SK-N-SH (cell line): Measurements from ENCODE around the gene ADRM1. TPM values are rescaled to one million over a fixed set of nuclear protein-coding genes. Genes with fewer than 3 reads are reported as not detected.

ENCODE experiments used
- CTCF ChIA-PET: fragments of 300-600, 350-600 bp; formaldehyde crosslinking; extraction: SDS; loops from one replicate; lab custom pipeline; 2021; lab: Yijun Ruan, JAX
- POLR2A ChIA-PET: fragments of 350-600 bp; sonication (Branson Sonifier 250); formaldehyde crosslinking; extraction: SDS; loops from one replicate; lab custom pipeline; 2020; ENCODE audit warnings: antibody characterized with exemption, inconsistent platforms; lab: Yijun Ruan, JAX
- DNase-seq: peaks from one replicate; pipeline ENCODE4 v3.0.0; 2012
- H2AFZ ChIP-seq: fragments of 200-600 bp; sonication (generic); 2 replicates; pipeline ENCODE4 v1.8.1; 2016; ENCODE audit warnings: antibody characterized with exemption, mild to moderate bottlenecking, low read depth
- H3F3A ChIP-seq: fragments of 200-600 bp; sonication (generic); replicated peaks from 2 replicates; pipeline ENCODE3; 2016; ENCODE audit warnings: antibody characterized with exemption, mild to moderate bottlenecking; ENCODE audit not compliant: insufficient read depth
- H3K27ac ChIP-seq, 2 experiments: fragments of 200-500 bp in 1 of 2; fragments of 200-600 bp in 1 of 2; sonication (Bioruptor generic) in 1 of 2; sonication (generic), shearing (Covaris generic) in 1 of 2; 2 replicates each; pipeline versions ENCODE4 v1.5.1 to v1.6.1; 2014 to 2016; ENCODE audit warnings: low read depth in 2 of 2, inconsistent platforms in 1 of 2, low read length in 1 of 2, mild to moderate bottlenecking in 1 of 2, mixed read lengths in 1 of 2
- H3K27me3 ChIP-seq: fragments of 200-600 bp; sonication (generic), shearing (Covaris generic); 2 replicates; pipeline ENCODE4 v1.6.1; 2016; ENCODE audit warnings: mixed run types; ENCODE audit not compliant: insufficient read depth
- H3K36me3 ChIP-seq, 2 experiments: fragments of 200-500 bp in 1 of 2; fragments of 200-600 bp in 1 of 2; sonication (Bioruptor generic) in 1 of 2; sonication (generic) in 1 of 2; replicated peaks in 1 of 2; 2 replicates each; pipeline versions ENCODE3 to v1.5.1; 2014 to 2016; ENCODE audit warnings: low read length in 1 of 2, mild to moderate bottlenecking in 1 of 2; ENCODE audit not compliant: insufficient read depth in 2 of 2, control insufficient read depth in 1 of 2
- H3K4me1 ChIP-seq, 2 experiments: fragments of 200-500 bp in 1 of 2; fragments of 200-600 bp in 1 of 2; sonication (Bioruptor generic) in 1 of 2; sonication (generic), shearing (Covaris generic) in 1 of 2; 2 replicates each; pipeline versions ENCODE4 v1.5.1 to v1.6.1; 2014 to 2016; ENCODE audit warnings: low read depth in 1 of 2, low read length in 1 of 2, mixed run types in 1 of 2; ENCODE audit not compliant: insufficient read depth in 2 of 2, control insufficient read depth in 1 of 2
- H3K4me2 ChIP-seq: fragments of 200-600 bp; sonication (generic), shearing (Covaris generic); 2 replicates; pipeline ENCODE4 v1.6.1; 2017; ENCODE audit warnings: mixed run types
- H3K4me3 ChIP-seq, 2 experiments: fragments of 200-500 bp in 1 of 2; fragments of 200-600 bp in 1 of 2; sonication (Bioruptor generic) in 1 of 2; sonication (generic), shearing (Covaris generic) in 1 of 2; 2 replicates each; pipeline versions ENCODE4 v1.5.1 to v1.8.1; 2014 to 2016; ENCODE audit warnings: low read depth in 2 of 2, inconsistent platforms in 1 of 2, low read length in 1 of 2, mild to moderate bottlenecking in 1 of 2, mixed read lengths in 1 of 2, moderate library complexity in 1 of 2
- H3K79me2 ChIP-seq: fragments of 200-600 bp; sonication (generic); 2 replicates; pipeline ENCODE4 v1.8.1; 2017; ENCODE audit warnings: mild to moderate bottlenecking; ENCODE audit not compliant: insufficient read depth
- H3K9ac ChIP-seq: fragments of 200-600 bp; sonication (generic); 2 replicates; pipeline ENCODE4 v1.6.1; 2017; ENCODE audit warnings: mixed run types
- H3K9me2 ChIP-seq: fragments of 200-600 bp; sonication (generic); 2 replicates; pipeline ENCODE4 v1.6.1; 2017; ENCODE audit warnings: mixed run types
- H3K9me3 ChIP-seq: fragments of 200-600 bp; sonication (generic); 2 replicates; pipeline ENCODE4 v1.6.1; 2017; ENCODE audit warnings: mixed run types, mild to moderate bottlenecking, moderate library complexity
- H4K20me1 ChIP-seq: fragments of 200-600 bp; sonication (generic); 2 replicates; pipeline ENCODE4 v1.6.1; 2017; ENCODE audit warnings: mild to moderate bottlenecking, mixed run types; ENCODE audit not compliant: insufficient read depth
- FOSL2 ChIP-seq: IDR thresholded peaks from 2 replicates; pipeline ENCODE4 v1.4.0; 2012; ENCODE audit warnings: low read depth, mild to moderate bottlenecking, moderate library complexity, borderline replicate concordance
- GABPA ChIP-seq: IDR thresholded peaks from 2 replicates; pipeline ENCODE4 v1.4.0; 2012; ENCODE audit warnings: low read depth, mild to moderate bottlenecking
- GATA2 ChIP-seq: sonication (generic); formaldehyde crosslinking; IDR thresholded peaks from 2 replicates; pipeline ENCODE4 v1.5.0; 2020; ENCODE audit warnings: mild to moderate bottlenecking, missing genetic modification reagents
- MXI1 ChIP-seq: IDR thresholded peaks from 2 replicates; pipeline ENCODE4 v1.6.1; 2012; ENCODE audit warnings: mild to moderate bottlenecking, low read depth, low read length, improper control_type of control experiment
- NFIC ChIP-seq: IDR thresholded peaks from 2 replicates; pipeline ENCODE4 v1.4.0; 2012; ENCODE audit warnings: borderline replicate concordance
- NRF1 ChIP-seq: IDR thresholded peaks from 2 replicates; pipeline ENCODE4 v1.6.1; 2012; ENCODE audit warnings: low read depth, mild to moderate bottlenecking, low read length
- SMC3 ChIP-seq: IDR thresholded peaks from 2 replicates; pipeline ENCODE4 v1.6.1; 2012; ENCODE audit warnings: low read depth, low read length, improper control_type of control experiment
- TAF1 ChIP-seq: IDR thresholded peaks from 2 replicates; pipeline ENCODE4 v1.6.1; 2012; ENCODE audit warnings: low read depth, mild to moderate bottlenecking, low read length, moderate library complexity, borderline replicate concordance
- TCF12 ChIP-seq: IDR thresholded peaks from 2 replicates; pipeline ENCODE4 v1.4.0; 2012
- YY1 ChIP-seq: IDR thresholded peaks from 2 replicates; pipeline ENCODE4 v1.4.0; 2012; ENCODE audit warnings: low read depth, mild to moderate bottlenecking
- WGBS: methylation state at CpG from one replicate; pipeline ENCODE4 v1.1.6; 2017; ENCODE audit warnings: low lambda C conversion rate; 5-methylcytosine and 5-hydroxymethylcytosine counted together
- polyA plus RNA-seq, 3 experiments: library from polyadenylated mRNA; depleted of rRNA; stranded (reverse); fragments of >200 nt; gene quantifications; 2 replicates each; pipeline ENCODE4 v1.2.3, GENCODE V29; 2012
- TF ChIP-seq, protein P1 (sequence below): fragments of 200-600 bp; sonication (generic); IDR thresholded peaks from 2 replicates; pipeline ENCODE4 v1.6.1; 2017; ENCODE audit warnings: antibody characterized with exemption, mild to moderate bottlenecking, moderate library complexity
- TF ChIP-seq, protein P2 (sequence below): fragments of 150-350 bp; IDR thresholded peaks from 2 replicates; pipeline ENCODE4 v1.6.1; 2017; ENCODE audit warnings: antibody characterized with exemption, low read length, low read depth, borderline replicate concordance
- TF ChIP-seq, protein P3 (sequence below): IDR thresholded peaks from 2 replicates; pipeline ENCODE4 v1.4.0; 2012; ENCODE audit warnings: low read depth

The ADRM1 gene
- polyA plus RNA-seq, 1 of the 3 experiments (the other 2 are of a cell fraction): 142 TPM

DNA sequence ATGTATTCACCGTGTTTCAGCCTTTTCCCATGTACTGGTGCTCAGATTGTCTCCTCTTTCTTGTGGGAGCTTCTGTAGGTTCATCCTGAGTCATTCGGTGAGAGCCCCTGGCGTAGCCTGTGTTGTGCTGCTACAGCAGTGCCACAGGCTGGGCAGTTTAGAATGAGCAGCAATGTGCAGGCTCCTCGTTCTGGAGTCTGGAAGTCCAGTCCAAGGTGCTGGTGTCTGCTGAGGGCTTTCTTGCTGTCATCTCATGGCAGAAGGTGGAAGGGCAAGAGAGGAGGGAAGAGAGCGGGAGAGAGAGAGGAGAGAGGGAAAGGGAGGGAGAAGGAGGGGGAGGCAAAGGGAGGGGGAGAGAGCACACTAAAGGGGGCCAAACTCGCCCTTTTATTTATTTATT, 49.4 kb upstream of the ADRM1 start:
- Histone ChIP-seq H3K9ac (no peak overlapping the region), H3K27ac (no peak overlapping the region), H4K20me1 (peaks cover 74% of the 10 kb centered on the region), H2AFZ (no peak overlapping the region), H3K9me2 (no peaks in the 10 kb centered on the region), H3K9me3 (no peaks in the 10 kb centered on the region), H3F3A (peaks cover 5% of the 10 kb centered on the region), H3K4me3 (no peak overlapping the region), H3K36me3 (peaks cover 0 to 4% of the 10 kb centered on the region in 2 experiments), H3K4me2 (no peak overlapping the region), H3K79me2 (peaks cover 74% of the 10 kb centered on the region), H3K27me3 (no peaks in the 10 kb centered on the region), H3K4me1 (no peaks in the 10 kb centered on the region)
- CTCF ChIA-PET: interaction anchor here (1.0 kb wide), 1 partner anchor 18 kb away, joined by 3 read pairs; no protein-coding TSS in a partner anchor
- 87% methylated on average over 6 of the region's 6 CpGs for WGBS
- POLR2A ChIA-PET: no interaction called here
- DNase-seq: no peak
- TF ChIP-seq NFIC (no peak), TAF1 (no peak), GABPA (no peak), TCF12 (no peak), GATA2 (CRISPR knock-in tag) (no peak), FOSL2 (no peak), MXI1 (no peak)
- TF ChIP-seq, protein P1, sequence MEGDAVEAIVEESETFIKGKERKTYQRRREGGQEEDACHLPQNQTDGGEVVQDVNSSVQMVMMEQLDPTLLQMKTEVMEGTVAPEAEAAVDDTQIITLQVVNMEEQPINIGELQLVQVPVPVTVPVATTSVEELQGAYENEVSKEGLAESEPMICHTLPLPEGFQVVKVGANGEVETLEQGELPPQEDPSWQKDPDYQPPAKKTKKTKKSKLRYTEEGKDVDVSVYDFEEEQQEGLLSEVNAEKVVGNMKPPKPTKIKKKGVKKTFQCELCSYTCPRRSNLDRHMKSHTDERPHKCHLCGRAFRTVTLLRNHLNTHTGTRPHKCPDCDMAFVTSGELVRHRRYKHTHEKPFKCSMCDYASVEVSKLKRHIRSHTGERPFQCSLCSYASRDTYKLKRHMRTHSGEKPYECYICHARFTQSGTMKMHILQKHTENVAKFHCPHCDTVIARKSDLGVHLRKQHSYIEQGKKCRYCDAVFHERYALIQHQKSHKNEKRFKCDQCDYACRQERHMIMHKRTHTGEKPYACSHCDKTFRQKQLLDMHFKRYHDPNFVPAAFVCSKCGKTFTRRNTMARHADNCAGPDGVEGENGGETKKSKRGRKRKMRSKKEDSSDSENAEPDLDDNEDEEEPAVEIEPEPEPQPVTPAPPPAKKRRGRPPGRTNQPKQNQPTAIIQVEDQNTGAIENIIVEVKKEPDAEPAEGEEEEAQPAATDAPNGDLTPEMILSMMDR: no peak
- TF ChIP-seq, protein P2, sequence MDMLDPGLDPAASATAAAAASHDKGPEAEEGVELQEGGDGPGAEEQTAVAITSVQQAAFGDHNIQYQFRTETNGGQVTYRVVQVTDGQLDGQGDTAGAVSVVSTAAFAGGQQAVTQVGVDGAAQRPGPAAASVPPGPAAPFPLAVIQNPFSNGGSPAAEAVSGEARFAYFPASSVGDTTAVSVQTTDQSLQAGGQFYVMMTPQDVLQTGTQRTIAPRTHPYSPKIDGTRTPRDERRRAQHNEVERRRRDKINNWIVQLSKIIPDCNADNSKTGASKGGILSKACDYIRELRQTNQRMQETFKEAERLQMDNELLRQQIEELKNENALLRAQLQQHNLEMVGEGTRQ: no peak
- TF ChIP-seq, protein P3, sequence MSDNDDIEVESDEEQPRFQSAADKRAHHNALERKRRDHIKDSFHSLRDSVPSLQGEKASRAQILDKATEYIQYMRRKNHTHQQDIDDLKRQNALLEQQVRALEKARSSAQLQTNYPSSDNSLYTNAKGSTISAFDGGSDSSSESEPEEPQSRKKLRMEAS: no peak

DNA sequence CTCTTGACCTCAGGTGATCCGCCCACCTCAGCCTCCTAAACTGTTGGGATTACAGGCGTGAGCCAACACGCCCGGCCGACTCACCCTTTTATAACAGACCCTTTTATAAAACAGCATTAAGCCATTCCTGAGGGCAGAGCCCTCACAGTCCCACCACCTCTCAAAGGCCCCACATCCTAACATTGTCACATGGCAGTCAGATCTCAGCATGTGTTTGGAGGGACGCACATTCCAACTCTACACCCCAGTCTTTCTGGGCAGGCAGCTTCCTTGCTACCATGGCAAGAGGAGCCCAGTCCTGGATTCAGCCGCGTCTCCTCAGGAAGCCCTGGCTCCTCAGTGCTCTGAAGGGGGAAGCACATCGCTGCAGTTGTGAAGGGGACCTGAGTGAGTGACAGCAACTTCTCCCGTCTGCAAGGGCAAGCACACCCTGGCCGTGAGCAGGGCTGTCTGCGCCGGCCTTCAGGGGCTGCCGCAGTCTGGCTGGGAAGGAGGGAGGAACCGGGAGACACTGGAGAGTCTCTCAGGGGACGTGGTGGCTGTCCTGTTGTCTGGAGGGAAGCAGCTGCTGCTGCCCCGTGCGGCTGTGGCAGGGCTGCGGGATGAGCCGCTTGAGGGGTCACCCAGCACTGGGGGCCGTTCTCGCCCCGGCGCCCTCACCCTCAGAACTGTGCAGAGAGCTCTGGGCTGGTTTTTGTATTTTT, 48.6 kb upstream of the ADRM1 start:
- DNase-seq: no peak
- ChIA-PET POLR2A (no interaction called here), CTCF (interaction anchor here (0.8 kb wide), 1 partner anchor 9 kb away, joined by 3 read pairs; no protein-coding TSS in a partner anchor)
- Histone ChIP-seq H3K4me3 (no peak overlapping the region), H3F3A (peaks cover 5% of the 10 kb centered on the region), H3K9me2 (no peaks in the 10 kb centered on the region), H3K4me1 (no peaks in the 10 kb centered on the region), H3K9ac (no peak overlapping the region), H3K27ac (no peak overlapping the region), H3K79me2 (peaks cover 71% of the 10 kb centered on the region), H4K20me1 (peaks cover 74% of the 10 kb centered on the region), H3K9me3 (no peaks in the 10 kb centered on the region), H3K36me3 (peaks cover 0 to 5% of the 10 kb centered on the region in 2 experiments), H2AFZ (no peak overlapping the region), H3K27me3 (no peaks in the 10 kb centered on the region), H3K4me2 (no peak overlapping the region)
- WGBS: 94% methylated on average over 12 of the region's 24 CpGs
- no peak for TF ChIP-seq GATA2 (CRISPR knock-in tag)
- TF ChIP-seq, protein P2: no peak
- TF ChIP-seq YY1: no peak
- no peak for TF ChIP-seq NRF1
- TF ChIP-seq SMC3: no peak
- no peak for TF ChIP-seq TCF12
